GM18507 (cell line): ENCODE data around the gene VPS16.
"Not testable (repeated sequence)": the region's sequence is repeated elsewhere in the genome, so short reads cannot be mapped to it uniquely, and the experiment has no call there.

Source experiments
- DNase-seq: peaks from one replicate; pipeline ENCODE4 v3.0.0; 2011; ENCODE audit warnings: low read depth; ENCODE audit not compliant: insufficient read length; ENCODE audit errors: extremely low spot score
- FAIRE-seq: peaks from 2 replicates; lab custom pipeline; 2011; peaks lifted over from hg19 to GRCh38; lab: Jason Lieb, UNC

VPS16 gene

DNA sequence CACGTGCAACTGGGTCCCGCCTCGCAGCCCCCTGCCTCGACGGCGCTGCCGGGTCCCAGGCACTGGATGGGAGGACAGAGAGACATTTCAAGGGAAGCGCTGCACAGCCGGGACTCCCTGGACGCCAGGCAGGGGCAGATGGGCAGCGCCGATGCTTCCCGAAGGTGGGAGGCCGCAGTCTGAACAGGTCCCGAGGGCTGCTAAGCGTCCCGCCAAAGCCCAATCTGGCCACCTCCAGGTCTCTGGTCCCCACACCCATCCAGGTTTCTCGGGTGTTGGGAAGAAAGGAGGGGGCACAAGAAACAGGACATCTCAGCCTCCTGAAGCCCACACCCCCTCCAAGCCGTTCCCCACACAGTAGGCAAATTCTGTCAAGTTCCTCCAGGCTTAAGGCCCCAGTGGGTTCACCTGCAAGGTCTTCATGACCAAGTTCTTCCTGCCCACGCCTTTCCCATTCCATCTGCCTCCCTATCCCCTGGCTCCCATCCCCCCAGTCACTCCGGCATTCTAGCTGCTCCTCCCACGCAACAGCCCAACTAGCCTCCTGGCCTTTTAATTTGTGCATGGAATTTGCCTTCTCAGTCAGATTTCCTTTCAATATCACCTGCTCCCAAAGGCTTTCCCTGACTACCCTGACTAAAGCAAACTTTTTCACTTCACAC is 34.7 kb upstream of the VPS16 start:
- DNase-seq (no peak), FAIRE-seq (no peak)

DNA sequence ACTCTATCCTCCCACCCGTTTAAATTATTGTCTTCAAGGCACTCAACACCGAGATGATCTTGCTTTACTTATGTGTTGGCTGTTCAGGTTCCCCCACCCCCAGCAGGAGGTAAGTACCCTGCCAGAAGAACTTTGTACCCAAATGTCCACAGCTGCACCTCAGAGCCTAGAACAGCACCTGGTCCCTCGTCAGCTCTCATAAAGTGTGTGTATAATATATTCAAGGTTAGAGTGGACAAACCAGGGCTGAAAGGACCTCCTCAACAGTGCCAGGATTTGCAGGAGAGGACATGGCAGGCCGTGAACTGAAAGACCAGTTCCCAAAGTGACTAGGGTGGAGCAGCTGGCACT is 34.2 kb upstream of the VPS16 start:
- FAIRE-seq = no peak
- DNase-seq = no peak

DNA sequence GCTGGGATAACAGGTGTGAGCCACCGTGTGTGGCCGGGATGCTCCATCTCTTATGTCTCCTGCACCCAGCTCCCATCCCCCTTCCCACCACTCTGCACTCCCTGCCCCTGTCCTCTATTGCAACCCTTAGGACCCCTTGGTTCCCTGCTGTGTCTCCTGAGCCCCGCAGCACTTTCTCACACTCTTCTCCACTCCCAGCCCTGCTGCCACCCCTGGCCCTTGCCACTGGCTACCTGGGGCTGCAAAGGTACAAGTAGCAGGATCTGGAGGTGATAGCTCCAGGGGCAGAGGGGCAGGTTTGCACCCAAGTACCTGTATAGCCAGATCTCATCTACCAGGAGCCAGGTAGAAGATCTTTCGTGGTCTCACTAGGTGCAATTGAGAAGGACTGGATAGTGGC is 33.5 kb upstream of the VPS16 start:
- FAIRE-seq (no peak), DNase-seq (no peak)

DNA sequence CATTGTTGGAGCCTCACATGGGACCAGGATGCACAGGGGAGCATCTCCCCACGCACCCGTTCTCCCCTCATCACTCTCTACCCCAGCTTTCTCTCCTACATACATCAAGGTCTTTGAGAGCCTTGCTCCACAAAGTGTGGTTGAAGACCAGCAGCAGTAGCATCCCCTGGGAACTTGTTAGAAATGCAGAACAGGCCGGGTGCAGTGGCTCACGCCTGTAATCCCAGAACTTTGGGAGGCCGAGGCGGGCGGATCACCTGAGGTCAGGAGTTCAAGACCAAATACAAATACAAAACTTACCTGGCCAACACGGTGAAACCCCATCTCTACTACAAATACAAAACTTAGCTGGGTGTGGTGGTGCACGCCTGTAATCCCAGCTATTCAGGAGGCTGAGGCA is 32.6 kb upstream of the VPS16 start:
- FAIRE-seq = not testable (repeated sequence)

DNA sequence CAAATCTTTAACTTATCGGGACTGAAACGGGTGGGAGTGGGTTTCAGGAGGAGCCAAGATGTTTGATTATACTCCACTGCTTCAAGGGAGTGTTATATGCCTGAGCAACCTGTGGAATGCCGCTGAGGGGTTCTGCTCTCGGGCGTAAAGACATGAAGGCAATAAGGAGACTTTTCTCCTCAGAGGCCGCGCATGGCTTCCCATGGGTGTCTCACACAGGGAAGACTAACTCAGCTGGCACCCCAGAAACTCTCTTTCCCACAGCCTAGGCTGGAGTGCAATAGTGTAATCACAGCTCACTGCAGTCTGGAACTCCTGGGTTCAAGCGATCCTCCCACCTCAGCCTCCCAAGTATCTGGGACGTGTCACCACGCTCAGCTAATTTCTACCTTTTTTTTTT is 30.9 kb upstream of the VPS16 start:
- FAIRE-seq = no peak
- no peak for DNase-seq

More for the DNA sequence above, 32.6 kb upstream of the VPS16 start:
- DNase-seq = not testable (repeated sequence)

DNA sequence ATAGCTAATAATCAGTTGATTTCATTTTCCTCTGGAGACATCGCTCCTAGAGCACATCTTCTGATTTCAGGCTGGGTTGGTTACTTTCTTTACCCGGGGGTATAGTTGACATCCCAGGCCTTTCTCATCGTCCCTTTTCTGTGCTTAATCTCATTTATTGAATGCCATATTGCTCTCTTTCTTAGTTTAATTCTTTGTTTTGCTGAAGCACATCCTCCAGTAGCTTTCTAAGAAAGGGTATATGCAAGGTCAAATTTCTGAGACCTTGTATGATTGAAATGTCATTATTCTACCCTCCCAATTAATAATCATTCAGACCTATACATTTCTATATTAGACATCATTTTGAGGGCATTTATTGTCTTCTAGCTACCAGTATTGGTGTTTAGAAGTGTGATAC is 28.4 kb upstream of the VPS16 start:
- DNase-seq = no peak
- no peak for FAIRE-seq

DNA sequence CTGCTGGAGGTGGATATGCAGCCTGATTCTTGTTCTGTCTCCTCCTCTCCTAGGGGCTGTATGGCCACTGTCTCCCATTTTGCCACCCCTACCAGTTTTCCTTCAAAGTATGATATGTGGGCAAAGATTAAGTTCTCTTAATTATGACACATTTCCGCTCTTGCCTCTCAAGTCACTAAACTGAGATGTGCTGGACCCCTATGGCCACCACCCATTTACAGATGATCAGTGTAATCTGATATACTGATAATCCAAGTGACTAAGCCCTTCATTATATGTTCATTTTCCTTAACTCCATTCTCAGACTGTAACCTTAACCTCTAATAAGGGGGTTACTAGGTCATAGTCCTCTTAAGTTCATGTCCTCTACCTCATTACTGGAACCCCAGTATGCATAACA is 26.5 kb upstream of the VPS16 start:
- FAIRE-seq (no peak), DNase-seq (no peak)

DNA sequence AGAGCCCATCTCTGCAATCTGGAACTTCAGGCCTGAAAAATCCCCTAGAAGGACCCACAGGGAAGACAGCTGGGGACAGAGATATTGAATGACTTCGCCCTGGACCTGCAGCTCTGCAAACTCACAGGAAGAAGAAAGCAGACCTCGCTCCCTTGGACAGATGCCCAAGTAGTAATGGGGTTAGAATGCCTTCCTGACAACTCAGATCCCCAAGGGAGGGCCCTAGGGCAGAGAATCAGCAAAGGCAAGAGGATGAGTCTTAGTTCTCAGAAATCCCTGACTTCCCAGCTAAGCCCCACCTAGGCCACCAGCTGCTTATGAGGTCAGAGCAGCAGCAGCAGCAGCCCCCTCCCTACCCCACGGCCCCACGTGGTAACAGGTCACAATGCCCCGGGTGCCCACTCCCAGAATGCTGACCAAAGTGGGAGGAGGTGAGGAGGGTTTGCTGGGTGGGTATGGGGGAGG is 25.9 kb upstream of the VPS16 start, which contains the start of gene C20orf141:
TSS of gene C20orf141 (plus strand) at position 401 of the 465 bp plus-strand sequence. CDS start 198 bp downstream, outside the sequence.
- DNase-seq (no peak), FAIRE-seq (no peak)

DNA sequence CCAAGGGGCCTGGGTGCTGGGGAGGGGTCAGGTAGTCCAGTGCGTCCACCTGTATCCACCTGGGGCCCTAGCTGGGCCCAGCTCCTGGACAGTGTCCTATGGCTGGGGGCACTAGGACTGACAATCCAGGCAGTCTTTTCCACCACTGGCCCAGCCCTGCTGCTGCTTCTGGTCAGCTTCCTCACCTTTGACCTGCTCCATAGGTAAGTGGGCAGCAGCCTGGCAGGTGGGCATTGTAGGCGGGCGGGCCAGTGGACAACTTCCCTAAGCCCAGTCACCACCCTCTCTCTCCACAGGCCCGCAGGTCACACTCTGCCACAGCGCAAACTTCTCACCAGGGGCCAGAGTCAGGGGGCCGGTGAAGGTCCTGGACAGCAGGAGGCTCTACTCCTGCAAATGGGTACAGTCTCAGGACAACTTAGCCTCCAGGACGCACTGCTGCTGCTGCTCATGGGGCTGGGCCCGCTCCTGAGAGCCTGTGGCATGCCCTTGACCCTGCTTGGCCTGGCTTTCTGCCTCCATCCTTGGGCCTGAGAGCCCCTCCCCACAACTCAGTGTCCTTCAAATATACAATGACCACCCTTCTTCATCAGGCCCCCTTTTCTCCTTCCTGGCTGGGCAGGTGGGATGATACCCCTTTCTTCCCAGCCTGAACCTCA is 25.2 kb upstream of the VPS16 start:
- DNase-seq = no peak
- no peak for FAIRE-seq

DNA sequence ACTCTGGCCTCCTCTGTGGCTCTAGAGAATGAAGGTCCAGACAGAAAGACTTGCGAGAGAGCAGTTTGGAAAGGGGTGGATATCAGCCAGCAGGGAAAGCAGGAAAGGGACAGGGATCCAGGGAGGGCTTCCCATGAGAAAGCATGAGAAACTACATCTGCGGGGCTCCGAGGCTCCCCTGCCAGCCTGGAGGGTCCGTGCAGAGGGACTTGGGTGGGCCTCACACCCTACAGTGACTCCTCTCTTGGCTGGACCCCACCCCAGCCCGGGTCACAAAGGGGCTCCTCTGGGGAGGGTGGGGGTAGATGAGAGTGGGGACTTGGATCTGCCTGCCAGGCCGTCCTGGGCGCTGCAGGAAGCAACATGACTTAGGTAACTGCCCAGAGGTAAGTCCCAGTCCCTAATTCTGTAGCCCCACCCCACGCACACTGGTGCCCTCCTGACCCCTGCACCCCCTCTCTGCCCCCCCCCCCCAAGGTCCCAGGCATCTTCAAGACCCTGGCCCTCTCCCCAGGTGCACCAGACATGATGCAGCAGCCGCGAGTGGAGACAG is 24.4 kb upstream of the VPS16 start, which contains the start of gene TMEM239:
TSS of gene TMEM239 (plus strand) at position 335 of the 553 bp plus-strand sequence. CDS start at position 526, 191 bp downstream.
- no peak for DNase-seq
- FAIRE-seq = no peak

DNA sequence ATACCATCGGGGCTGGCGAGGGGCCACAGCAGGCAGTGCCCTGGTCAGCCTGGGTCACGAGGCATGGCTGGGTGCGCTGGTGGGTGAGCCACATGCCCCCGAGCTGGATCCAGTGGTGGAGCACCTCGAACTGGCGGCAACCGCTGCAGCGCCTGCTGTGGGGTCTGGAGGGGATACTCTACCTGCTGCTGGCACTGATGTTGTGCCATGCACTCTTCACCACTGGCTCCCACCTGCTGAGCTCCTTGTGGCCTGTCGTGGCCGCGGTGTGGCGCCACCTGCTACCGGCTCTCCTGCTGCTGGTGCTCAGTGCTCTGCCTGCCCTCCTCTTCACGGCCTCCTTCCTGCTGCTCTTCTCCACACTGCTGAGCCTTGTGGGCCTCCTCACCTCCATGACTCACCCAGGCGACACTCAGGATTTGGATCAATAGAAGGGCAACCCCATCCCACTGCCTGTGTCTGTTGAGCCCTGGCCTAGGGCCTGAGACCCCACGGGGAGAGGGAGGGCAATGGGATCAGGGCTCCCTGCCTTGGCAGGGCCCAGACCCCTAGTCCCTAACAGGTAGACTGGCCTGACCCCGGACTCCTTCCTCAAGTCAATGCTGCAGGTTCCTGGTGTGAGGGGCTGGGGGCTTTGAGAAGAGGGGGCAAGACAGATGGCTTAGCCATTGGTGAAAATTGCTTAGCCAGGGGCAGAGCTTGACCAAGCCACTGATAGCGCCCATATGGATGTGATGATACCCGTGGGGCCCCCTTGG is 23.8 kb upstream of the VPS16 start:
- FAIRE-seq (no peak), DNase-seq (no peak)

DNA sequence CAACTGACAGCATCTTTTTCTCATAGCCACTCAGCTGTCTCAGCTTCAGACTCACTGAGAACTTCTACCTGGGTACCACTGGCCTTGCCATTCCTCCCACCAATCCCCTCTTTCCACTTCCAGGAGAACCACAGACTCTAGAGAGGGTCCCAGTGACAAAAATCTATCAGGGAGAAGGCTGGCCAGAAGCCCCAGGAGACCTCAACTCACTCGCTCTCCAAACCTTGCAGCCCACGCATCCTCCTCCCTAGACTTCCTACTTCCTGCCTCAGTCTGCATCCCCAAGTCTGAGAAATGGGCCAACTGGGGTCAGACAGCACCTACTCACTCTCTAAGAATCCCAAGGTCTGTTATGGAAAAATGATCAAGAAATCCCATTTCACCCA is 23.2 kb upstream of the VPS16 start:
- DNase-seq (no peak), FAIRE-seq (no peak)

DNA sequence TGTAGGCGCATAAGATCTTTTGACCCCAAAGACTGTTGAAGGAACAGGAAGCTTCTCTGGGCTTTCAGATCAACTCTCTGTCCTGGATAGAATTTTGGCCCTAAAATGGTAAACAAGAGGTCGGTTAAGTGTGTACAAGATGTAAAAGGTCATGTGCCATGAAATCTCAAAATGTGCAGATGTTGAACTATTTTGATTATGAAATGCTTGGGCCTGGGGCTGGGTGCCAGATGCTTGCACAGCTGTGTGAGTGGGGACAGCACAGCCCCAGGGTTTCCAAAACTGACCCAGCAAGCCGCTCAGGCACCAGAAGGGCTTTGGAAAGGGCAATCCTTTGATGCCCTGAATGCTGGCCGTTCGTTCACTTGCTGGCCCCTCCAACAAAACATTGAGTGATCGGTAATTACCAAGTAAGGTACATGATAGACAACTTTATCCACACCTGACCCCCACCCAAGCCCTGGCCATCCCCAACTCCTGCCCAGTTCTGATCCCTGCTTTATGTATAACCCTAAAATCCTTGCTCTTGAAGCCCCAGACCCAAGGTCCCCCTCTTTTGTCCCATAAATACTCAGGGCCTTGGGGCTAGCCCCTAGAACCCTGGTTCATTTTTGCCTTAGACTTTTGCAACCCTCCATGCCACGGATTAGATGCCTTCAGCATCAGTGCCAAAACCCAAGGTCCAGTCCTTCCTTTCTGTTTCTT is 22.5 kb upstream of the VPS16 start:
- no peak for FAIRE-seq
- DNase-seq = no peak

DNA sequence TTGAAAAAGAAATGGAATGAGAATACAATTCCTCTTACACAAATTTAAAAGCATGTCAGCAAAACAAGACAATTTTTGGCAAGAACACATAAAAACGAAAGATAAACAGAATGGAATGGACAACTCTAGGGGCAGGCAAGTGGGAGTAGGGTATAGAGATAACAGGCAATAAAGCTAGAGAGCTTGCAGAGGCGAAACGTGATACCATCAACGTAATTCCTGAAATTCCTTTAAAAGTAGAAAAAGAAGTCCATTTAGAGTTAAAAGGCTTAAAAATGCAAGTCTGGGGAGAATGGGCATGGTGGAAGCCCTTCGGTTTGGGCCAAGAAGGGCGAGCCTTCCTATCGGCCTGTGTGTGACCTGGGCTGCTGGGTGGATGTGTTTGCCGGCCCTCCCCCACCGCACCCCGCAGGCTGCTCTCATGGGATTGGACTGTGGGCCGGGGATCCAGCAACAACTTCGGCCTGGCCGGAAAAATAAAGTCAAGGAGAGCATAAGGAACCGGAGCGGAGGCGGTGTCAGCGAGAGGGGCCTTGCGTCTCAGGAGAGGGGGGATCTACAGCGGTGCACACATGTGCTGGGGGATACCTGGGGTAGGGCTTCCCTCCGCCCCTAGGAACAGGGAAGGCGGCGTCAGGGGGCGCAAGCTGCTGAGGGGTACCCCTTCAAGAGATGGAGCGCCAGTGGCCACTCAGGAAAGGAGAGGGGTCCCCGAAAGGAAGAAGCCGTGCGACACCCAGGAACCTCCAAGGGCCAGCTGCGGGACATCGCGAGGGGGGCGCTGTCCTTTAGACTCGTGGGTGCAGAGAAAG is 20.3 kb upstream of the VPS16 start:
- no peak for DNase-seq
- no peak for FAIRE-seq

DNA sequence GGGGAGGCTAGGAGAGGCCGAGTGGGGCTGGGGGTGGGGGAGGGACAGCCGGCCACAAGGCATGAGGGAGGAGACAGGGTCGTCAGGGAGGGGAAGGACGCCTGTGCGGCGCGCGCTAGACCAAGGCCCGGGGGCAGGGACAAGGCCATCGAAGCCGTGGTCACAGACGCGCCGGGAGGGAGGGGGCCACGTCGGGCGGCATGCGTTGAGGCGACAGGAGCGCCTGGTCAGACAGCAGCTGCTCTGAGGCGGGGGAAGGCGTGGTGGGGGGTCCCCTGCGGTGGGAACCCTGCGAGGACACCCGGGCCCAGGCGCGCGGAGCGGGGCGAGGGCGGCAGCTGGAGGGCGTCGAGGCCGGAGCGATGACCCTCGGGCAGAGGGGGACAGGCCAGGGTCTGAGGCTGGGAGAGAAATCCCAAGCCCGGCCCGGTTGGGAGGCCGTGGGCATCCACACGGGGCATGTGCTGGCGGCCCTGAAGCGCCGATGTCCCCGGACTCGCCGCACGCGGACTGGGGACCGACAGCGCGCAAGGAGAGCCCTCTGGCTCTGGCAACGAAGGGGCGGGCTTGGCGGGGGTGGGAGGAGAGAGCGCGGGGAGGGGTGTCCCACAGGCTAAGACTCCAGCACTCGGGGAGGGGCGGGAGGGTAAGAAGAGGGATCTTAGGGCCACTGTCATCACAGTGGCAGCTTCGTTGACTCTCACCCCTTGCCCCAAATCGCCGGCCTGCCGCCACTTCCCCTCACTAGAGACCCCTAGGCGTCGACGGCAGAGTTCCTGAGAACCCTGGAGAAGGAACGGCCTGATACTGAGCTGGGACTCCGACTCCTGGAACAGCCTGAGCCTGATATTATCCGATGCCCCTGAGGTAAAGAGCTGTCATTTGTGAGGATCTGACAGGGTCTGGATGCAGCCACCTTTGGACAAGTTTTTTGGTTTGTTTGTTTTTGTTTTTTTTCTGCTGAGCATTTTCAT is 19.4 kb upstream of the VPS16 start:
- no peak for DNase-seq
- no peak for FAIRE-seq

DNA sequence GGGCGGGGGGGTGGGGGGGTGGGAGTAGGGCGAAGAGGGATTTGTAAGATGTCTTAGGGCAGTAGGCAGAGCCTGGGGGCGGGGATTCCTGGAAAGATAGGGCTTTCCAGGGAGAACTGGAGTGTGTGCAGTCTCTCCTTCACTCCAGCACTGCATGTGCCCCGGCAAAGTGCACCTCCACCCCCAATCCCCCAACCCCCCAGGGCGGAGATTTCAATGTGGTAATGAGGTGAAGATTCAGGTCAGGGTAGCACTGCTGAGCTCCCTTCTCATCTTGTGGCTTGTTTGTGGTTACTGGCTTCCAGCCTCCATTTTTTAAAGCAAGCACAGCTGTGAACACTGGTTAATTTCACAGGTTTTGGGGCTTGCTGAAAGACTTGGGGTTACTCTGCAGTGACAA is 18.5 kb upstream of the VPS16 start:
- FAIRE-seq = peak; percentile 44
- DNase-seq = no peak

DNA sequence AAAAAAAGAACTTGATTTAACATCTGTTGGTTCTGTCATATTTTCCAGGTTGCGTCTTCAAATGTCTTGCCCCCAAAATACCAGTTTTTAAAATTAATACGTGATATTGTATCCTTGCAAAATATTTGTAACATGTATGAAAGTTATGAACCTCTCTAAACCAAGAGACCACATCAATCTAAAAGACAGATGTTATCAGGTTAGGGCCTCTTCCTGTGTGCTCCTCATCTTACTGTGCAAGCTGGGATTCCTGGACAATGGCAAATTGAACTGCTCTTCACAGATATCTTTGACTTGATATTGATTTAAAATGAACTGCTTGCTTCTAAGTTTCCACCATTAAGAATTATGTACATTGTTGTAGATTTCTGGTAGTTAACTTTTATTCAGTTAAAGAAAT is 14.8 kb upstream of the VPS16 start:
- DNase-seq (no peak), FAIRE-seq (no peak)

DNA sequence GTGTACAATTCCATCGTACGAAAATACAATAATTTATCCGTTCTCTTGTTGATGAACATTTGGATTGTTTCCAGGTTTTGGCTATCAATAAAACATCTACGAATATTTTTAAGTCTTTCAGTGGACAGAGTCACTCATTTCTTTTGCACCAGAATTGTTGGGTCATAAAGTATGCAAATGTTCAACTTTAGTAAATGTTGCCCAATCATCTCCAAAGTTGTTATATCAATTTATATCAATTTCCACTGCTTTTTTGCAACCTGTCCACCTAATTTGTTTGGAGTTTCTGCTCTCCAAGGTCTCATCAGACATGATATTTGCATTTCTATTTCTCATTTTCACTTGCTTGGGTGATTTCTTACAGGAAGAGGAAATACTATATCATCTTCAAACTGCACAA is 13.9 kb upstream of the VPS16 start:
- DNase-seq = no peak
- FAIRE-seq = no peak
